ENCODE measurements around the gene P2RY14.
"Not testable (repeated sequence)": the region's sequence is repeated elsewhere in the genome, so short reads cannot be mapped to it uniquely, and the experiment has no call there.

P2RY14 gene

GRCh38 chr3:151174351-151174750 lies 104.0 kb downstream of the P2RY14 start:
- no peak for DNase-seq

DNA sequence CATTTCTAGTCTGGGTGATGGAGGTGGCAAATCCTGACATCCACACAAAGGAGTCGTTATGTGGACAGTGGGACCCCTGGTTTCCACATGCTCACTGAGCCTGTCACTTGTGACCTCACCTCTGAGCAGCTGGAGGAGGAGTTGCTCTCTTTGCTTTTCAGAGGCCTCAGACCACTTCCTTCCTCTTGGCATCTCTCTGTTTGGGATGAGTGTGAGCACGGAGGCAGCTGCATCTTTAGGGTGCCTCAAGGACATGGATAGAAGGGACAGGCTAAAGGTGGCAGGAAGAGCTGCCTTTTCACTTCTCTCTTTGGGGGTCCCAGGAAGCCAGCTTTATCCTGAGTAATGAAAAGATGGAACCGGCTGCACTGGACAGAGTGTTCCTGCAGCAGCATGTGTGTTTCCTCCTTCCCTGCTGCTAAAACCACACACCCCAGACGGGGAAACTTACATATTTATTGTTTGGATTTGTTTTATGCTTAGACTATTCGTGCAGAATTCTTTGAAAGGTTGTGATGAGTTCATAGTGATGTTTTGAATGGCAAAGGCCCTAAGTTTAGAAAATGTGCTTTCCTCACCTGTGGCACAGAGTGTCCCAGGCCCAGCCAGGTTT lies 107.1 kb downstream of the P2RY14 start:
- no peak for DNase-seq

DNA sequence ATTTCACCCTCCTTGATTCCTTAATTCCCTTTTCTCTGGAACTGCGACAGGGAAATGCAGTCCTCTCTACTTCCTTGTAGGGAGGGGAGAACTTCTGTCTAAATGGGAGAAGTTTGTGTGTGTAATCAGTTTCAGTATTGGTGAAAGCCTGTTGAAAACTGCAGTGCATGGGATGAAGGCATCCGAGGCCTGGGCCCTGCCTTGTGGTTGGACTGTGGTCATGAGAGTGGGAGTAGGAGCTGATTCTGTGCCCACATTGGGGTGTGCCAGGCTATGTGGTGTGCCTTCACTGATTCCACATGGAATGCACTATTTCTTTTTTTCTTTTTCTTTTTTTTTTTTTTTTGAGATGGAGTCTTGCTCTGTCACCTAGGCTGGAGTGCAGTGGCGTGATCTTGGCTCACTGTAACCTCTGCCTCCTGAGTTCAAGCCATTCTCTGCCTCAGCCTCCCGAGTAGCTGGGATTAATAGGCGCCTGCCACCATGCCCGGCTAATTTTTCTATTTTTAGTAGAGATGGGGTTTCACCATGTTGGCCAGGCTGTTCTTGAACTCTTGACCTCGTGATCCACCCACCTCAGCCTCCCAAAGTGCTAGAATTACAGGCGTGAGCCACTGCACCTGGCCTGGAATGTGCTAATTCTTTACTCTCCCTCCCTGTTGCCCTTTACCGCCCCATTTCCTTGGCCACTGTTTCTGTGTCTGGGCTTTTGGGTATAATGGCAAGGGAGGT lies 108.2 kb downstream of the P2RY14 start:
- not testable (repeated sequence) for DNase-seq

- DNase-seq: no peak
Observed at GRCh38 chr3:151169262-151169947, 108.9 kb downstream of the P2RY14 start.

DNA sequence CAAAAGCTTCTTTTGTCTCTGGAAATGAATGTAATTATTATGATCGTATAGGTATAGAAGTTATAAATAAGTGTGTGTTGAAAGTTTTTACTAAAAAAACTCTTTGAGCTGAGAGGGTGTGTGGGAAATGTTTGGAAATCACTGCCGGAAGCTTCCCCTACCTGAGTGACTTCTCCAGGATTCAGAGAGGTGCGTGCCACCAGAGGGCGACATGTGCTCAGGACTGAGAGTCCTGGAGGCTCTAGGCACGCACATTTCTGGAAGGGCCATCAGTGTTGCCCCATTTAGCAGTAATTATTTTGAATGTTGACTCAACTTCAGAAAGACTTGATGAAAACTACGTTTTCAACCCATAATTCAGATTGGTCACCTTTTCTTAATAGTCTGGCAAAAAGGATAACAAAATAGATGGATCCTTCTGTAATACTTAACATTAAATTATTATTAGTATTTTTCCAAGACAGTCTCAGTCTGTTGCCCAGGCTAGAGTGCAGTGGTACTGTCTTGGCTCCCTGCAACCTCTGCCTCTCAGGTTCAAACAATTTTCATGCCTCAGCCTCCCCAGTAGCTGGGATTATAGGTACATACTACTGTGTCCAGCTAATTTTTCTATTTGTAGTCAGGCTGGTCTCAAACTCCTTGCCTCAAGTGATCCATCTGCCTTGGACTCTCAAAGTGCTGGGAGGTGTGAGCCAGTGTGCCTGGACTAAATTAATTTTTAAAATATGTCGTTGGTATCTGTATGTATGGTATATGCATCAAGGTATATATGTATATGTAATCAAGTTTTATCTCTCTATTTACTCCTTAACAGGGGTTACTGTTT lies 109.9 kb downstream of the P2RY14 start:
- DNase-seq: peak; percentile 23 to 40

DNA sequence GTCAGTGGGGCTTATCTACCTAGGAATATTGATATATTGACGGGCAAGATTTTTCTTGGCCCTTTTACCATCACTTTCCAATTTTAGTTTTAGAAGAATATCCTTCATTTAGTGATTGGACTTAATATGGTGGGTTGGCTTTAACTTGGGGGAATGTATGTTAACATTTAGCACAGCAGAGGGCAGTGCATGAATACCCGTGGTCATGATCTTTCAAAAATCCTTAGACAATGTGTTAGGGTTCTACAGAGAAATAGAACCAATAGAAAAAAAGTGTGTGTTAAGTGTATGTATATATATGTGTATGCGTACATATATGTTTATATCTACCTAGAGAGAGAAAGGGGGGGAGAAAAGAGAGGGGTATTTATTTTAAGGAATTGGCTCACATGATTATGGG lies 112.2 kb downstream of the P2RY14 start:
- no peak for DNase-seq

DNA sequence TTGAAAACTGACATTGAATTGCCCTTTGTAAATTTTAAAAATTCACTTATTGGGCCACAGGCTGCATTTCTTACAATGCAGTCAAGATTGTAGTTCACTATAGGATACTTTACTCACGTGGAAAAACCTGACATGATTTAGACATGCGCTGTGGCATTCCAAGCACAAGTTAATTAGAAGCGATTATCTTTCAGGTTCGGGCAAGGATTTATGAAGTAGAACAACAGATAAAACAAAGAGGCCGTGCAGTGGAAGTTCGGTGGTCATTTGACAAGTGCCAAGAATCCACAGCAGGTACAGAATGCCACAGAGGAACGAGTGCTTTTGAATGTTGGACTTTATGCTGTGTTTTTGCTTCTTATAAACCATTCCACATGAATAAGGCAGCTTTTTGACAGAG lies 113.1 kb downstream of the P2RY14 start:
- no peak for DNase-seq

Data from NCI-H1930 (cell line).